Stimulated activated CD4-positive, alpha-beta T cell treated with anti-CD3 and anti-CD28 coated beads, Interleukin-12 subunit alpha, Interleukin-12 subunit beta, amount 100 ng/mL, for 48 hours (primary cell): Measurements from ENCODE around the gene ZNF839.
"Not testable (repeated sequence)": the region's sequence is repeated elsewhere in the genome, so short reads cannot be mapped to it uniquely, and the experiment has no call there.

ENCODE experiments used
- DNase-seq, 3 donors: peaks; one replicate each; pipeline ENCODE4 v3.0.0-alpha.2; 2020; ENCODE audit warnings: low read depth in 2 of 3, low spot score in 1 of 3

The ZNF839 gene

DNA sequence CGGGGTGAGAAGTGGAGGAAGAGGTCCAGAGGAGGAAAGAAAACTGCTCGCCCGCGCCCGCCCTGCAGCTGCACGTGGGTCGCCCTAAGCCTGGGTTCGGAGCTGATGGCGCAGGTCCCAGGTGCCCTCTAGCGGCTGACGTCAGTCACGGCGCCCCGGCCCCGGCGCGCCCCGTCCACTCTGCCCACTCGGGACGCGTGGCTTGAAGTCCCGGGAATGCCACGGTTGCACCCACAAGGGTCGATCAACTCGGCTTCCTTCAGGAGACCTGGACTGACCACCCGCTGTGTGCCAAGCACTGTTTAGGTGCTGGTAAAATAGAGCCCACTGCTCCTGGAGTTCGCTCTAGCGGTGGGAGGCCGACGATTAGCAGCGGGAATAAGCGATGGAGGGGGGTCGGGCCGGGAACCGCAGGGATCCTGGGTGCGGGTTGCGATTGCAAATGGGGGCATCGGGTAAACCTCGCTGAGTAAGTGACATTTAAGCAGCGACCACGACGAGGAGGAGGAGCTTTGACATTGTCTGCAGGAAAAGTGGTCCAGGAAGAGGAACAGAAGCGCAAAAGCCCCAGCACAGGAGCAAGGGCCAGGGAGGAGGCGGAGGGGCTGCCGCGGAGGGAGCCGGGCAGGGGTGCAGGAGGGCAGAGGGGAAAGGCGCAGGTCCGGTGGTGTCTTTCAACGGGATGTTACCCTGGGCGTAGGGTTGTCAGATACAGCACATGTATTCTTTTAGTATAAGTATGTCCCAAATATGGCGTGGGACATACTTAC, 5.1 kb upstream of the ZNF839 start:
- peak; percentile 70 to 76 (median 73) for DNase-seq

DNA sequence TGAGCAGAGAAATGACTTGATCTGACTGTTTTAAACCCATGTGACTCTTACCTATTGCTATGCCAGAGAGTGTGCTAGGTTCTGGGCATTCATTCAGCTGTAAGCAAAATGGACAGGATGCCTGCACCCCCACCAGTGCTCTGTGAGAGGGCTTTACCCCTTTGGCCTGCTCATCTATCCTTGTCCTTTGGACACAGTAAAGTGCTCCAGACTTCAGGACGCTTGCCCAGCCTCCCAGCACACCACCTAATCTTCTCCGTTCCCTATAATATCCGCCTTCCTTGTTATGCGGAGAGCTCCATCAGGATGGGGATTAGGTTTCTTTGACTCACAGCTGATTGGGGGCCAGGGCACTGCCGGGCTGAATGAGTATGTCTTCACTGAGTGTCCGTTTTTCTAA, 4.4 kb upstream of the ZNF839 start:
- no peak for DNase-seq

DNA sequence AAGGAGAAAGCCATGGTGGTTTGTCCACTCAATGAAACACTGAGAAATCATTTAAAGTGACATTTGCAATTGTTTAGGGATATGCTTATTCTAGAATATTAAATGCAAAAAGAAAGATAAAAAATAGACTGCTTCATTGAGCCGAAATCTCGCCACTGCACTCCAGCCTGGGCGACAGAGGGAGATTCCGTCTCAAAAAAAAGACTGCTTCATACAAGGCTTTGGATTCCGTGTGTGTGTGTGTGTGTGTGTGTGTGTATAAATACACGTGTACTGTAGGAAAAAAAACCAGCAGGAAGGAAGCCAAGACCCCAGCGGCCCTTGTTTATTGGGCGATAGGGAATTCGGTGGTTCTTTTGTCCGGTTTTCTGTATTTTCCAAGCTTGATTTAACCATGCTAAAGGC, 3.2 kb upstream of the ZNF839 start:
- DNase-seq, result no peak

DNA sequence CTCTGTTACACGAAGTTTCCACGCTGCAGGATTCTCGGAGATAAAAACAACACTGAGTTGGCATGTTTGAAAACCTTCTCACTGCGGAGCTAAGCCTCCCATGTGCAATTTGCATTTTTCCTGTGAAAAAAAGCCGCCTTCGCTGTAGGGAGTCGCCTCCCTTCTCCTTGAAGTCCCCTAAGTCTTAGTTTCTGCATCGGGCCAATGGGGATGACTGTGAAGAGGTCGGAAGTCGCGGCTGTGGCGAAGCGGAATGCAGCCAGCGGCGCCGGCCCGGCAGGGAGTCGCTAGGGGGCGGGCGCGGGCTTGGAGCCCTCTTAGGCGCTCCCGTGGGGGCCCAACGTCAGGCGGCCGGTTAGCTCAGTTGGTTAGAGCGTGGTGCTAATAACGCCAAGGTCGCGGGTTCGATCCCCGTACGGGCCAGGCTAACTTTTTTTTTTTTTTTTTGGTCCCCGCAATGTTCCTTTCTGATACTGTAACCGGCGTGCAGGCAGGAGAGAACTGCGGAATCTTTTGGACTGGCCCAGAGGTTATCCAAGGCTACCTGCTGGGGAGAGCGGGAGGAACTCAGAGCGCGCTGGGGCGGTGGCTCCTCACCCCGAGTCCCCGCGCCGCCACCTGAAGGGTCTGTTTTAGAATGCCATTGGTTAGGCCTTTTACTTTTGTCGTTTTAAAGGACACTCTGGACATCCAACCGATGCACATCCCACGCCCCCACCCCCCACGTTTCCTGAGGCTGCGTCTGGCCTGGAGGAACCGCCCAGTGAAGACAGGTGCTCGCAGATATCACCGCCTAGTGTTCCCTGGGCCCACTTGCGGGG, 2.6 kb upstream of the ZNF839 start:
- peak; percentile 91 to 99 (median 93) for DNase-seq

DNA sequence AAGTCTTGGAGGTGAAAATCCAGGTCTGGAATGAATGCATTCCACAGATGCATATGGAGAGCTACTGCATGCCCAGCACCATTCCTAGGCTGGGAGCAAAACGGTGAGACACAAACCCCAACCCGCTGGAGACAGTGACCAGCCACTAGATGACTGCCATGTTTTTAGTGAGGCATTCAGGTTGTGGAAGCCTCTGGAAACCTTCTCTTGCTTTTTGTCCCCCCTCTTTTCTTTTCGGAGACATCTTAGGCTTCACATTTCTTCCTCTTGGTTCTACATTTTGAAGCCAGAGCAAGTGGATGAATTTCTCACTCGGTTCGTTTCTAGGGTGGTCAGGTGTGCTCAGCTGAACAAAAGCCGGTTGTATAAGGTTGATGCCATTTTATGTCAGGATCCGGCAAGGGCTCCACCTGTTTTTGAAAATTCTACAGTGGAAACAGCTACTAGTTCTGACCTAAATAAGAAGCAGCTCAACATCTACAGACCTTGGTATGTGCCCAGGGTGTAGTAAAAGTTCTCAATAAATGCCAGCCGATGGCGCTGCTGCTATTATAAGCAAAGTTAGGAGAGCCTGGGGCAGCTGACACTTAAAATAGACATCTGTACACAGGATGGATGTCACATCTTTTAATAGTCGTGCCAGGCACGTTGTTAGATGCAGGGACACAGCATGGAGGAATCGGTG, 1.8 kb upstream of the ZNF839 start:
- no peak for DNase-seq

DNA sequence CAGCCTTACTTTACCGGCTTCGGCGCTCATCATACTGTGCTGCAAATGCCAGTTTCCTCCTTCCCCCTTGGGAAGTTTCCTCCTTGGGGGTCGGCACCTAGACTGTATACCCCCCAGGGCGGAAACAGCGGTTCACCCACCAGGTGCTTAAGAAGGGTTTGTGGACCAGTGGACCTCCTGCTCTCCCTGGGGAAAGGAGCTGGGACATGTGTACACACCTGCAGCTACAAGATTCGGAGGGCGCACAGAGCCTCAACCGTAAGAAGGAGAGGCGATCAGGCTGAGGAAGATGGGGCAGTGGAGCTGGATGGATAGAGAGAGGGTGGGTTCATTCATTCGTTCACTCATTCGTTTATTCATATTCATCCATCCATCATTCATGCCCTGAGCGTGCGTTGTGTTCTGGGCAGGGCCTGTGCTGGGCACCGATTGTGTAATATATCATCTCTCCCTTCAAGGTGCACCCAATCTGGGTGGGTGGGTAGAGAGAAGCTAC, 717 bp upstream of the ZNF839 start:
- DNase-seq, result no peak

DNA sequence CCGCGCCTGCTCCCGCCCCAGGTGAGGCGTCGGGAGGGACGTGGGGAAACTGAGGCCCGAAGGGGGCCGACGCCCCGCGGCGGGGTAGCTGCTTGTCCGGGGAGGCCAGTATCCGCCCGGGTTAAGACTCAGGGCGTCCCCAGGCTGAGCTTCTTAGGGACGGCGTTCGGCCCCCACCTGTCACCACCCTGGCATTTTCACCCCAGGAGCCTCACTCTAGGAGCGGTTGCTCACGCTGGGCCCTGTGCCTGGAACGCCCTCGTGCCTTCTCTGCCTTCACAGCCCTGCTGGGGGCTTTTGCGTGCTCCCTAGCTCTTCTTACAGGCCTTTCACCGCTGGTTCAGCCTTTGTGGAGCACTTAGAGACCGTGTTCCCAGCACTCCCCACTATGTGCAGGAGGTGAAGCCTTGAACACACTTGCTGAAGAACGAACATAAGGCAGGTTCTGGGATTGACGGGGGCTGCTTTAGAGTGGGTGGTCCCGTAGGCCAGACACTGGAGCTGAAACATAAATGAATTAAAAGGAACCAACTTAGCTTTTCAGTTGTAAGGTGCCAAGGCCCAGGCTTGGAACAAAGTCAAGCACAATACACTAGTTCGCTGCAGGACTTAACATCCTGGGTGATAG, 601 bp downstream of the ZNF839 start:
- no peak for DNase-seq

DNA sequence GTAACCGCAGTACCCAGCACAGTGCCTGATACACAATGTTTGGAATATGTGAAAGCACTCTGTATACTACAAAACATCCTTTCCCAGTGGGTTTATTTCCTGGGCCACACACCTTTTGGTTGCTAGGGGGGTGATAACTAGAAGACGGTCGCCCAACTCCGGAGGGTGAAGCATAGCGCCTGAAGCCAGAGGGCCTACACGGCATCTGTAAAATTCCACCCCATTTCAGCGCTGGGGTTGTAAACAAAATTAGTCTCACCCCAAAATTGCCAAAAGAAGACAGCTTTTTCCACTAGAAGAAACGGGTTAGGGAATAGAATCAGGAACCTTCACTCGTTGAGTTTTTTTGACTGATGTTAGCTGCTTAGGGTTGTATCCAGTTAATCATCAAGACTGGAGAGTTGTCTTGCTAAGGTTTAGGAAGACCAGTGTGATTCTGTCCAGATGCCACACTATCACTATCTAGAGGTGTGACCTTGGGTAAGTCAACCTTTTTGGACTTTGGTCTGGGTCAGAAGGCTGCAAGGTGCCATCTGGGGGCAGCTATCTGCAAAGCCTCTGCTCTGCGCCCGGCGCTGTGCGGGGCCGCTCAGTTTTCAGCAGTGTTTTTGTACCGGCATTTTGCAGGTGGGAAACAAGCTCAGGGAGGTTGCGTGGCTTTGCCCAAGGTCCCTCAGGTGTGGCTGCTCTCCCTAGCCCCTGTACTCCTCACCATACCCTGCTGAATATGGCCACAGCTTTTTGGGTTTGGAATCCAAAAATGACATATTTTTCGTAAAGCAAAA, 1.3 kb downstream of the ZNF839 start:
- DNase-seq, result no peak

DNA sequence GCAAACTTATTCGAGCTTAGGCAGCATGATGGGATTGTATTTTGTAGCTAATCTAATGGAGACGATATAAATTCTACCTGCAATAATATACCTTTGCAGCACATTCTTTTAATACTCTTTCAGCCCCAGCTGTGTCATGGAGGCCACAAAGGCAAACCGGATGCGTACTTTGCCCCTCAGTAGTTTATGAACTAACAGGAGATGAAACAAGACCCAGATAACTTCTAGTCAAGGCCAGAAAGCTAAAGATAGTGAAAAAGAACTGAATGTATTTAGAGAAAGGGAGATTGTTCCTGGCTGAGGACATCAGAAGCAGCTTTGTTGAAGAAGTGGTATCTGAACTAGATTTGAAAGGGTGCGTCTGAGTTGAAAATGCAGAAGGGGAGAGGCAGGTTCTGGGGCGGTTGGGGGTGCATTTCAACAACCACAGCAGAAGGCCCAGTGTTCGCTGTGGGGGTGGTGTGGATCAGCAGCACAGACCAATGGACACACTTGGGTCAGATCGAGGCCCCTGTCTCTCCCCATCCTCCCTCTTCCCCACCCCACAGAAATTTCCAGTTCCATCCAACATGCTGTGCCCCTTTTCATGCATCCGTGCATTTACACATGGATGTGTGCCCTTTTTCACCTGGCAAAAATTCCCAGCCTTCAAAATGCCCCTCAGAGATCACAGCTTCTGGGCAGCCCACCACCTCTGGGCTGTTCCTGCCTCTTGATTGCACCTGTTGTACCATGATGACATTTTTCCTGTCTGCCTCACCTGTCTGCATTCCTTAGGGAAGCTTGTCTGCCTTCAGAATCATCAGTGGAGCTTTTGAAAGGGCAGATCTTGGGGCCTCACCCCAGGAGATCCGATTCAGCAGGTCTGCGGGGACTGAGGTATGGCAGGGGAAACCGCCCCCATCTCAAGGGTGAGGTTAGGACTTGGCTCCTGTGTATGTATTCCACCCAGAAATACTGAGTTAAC, 2.2 kb downstream of the ZNF839 start:
- DNase-seq, result no peak

DNA sequence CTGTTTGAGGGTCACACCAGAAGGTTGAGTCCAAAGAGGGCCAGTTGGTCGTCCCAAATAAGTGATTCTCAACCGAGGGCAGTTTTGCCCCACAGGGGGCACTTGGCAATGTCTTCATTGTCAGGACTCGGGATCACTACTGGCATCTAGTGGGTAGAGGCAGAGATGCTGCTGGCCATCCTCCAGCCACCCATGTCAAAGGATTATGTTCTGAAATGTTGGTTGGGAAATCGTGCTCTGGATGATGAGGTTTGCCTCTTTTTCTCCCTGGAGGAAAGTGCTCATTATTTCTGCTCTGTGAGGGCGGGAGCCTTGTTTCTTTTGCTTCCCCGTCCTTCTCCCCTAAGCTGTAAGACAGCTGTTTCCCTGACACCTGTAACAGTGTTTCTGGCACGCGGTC, 3.6 kb downstream of the ZNF839 start:
- no peak for DNase-seq

DNA sequence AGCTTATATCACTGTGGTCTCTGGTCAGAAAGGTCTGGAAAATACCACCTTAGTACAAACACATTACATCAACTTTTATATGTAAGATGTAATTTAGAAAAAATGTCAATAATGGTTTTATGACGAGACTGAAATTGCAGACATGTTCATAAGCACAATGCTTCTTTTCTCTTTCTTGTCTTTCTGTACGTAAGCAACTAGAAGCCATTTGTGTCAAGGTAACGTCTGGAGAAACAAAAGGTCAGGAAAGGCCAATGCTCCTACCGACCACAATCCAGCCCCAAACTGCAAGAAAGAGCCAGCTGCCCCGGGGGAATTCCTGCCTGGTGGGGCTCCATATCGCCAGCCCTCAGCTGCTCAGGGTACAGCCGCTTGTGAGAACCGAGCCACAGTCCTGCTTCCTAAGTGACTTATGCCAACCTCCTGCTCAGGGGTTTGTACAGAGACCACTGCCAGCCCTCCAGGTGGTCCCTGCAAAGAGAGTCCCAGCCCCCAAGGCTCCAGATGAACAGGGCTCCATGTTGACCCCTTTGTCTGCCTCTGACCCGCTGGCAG, 6.3 kb downstream of the ZNF839 start:
- no peak for DNase-seq

DNA sequence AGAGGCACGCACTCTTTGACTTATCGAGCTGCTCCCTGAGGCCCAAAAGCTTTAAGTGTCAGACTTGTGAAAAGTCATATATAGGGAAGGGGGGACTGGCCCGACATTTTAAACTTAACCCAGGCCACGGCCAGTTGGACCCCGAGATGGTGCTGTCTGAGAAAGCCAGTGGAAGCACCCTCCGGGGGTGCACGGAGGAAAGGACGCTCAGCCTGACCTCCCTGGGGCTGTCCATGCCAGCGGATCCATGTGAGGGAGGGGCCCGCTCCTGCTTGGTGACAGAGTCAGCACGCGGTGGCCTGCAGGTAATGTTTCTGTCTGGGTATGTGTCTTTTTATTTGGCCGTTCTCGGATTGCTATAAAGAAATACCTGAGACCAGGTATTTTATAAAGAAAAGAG, 7.0 kb downstream of the ZNF839 start:
- DNase-seq, result no peak

DNA sequence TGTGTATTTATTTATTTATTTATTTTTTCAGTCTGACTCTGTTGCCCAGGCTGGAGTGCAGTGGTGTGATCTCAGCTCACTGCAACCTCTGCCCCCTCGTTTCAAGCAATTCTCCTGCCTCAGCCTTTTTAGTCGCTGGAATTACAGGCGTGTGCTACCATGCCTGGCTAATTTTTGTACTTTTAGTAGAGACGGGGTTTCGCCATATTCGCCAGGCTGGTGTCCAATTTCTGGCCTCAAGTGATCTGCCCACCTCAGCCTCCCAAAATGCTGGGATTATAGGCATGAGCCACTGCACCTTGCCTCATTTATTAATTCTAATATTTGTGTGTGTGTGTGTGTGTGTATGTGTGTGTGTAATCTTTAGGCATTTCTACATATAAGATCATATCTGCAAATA, 9.8 kb downstream of the ZNF839 start:
- not testable (repeated sequence) for DNase-seq

DNA sequence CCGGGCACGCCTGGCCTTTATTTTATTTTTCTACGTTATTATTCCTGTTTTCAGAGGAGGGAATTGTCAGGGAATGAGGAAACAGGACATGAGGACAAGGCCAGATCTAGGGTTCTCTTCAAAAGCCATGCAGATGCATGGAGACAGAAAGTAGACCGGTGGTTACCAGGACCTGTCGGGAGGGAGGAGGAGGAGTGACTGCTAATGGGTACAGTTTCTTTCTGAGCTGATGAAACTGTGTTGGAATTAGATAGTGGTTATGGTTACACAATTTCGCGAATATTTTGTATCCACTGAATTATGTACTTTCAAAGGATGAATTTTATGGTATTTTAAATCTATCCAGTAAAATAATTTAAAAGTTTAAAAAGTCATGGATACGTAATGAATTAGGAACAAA, 11.3 kb downstream of the ZNF839 start:
- DNase-seq, result no peak

DNA sequence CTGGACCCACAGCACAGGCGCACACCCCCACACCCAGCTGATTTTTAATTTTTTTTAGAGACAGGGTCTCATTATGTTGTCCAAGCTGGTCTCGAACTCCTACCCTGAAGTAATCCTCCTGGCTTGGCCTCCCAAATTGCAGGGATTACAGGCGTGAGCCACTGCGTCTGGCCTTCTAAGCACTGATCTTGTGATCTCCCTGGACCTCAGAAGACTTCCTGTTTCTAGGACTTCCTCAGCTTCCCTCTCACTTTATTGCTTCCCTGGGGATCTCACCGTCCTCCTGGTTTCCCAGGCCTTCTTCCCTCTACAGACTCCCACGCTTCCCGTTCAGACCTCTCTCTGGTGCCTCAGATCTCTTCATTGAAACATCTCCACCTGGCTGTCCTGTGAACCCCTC, 13.8 kb downstream of the ZNF839 start:
- no peak for DNase-seq

DNA sequence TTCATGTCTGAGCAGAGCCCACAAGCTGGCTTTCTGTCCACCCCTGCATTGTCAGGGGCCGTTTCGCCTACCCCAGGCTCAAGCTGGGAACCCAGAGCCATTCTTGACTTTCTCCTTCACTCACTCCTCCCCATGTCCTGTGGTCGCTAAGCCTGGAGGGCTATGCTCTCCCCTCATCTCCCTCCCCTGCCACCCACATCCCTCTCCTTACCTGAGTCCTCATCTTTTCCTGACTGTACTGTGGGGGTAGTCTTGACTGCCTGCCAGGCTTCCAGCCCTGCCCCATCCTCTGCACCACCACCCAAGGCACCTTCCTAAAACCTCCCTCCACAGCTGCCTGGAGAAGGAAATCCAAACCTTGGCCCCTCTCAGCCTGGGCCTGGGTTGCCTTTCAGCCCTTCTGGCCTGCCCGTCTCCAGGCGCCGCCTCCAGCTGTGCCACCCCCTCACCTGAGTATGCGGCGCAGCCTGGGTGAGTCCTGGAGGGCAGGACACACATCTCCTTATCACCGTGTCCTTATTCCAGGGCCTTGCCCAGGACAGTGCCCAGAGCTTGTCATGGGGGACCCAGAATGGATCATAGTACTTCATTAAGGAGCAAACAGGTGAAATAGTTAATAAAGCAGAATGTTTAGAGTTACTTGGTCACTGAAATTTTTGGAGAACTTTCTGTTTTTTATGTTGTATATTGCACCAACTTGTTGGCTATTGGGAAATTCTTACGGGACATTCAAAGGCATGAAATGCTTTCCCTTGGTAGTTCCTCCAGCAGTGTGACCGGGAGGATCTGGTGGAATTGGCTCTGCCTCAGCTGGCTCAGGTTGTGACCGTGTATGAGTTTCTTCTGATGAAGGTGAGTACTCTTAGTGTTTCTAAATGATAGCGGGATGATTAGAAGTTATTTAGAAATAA, 14.5 kb downstream of the ZNF839 start:
- DNase-seq, result no peak

DNA sequence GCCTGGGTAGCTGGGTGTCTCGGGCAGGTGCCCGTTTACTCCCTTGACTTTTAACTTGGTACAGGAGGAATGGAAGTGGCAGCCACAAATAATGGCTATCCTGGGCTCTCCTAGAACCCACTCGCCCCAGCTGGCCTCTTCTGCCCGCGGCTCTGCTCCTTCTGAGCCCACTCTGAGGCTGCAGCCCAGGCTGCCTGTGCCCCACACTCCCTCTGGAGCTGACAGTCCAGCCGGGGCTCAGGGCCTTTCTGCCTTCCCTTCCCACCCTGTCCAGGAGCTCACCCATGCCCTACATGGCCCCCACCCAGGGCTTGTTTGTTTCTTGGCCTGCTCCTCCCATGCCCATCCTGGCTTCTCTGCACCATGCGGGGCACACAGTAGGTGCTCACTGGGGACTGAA, 15.6 kb downstream of the ZNF839 start:
- DNase-seq, result no peak

DNA sequence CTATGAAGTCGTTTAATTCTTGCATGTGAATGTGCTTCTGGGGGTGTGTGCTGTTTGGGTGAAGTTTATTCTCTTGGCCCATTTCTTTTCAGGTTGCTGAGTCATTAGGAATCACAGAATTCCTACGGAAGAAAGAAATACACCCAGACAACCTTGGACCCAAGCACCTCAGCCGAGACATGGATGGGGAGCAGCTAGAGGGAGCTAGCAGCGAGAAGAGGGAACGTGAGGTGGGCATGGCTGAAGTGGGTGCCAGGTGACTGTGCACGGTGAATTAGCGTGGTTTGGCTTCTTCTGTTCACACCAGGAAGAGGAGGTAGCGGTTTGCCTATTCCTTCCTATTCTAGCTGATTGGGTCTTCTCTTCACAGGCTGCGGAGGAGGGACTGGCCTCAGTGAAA, 19.2 kb downstream of the ZNF839 start:
- no peak for DNase-seq
